Psoas muscle (tissue), 8 donors: ENCODE results near the gene ATAD3B. TPM values are rescaled to one million over a fixed set of nuclear protein-coding genes. Genes with fewer than 3 reads are reported as not detected.
"Not testable (repeated sequence)": the region's sequence is repeated elsewhere in the genome, so short reads cannot be mapped to it uniquely, and the experiment has no call there.

Source experiments
- ATAC-seq, 4 donors: fragments of 200-7000 bp; cut with Tn5 transposase; one replicate each; pipeline ENCODE4 v1.9.1; 2020; ENCODE audit warnings: moderate library complexity in 3 of 4, mild to moderate bottlenecking in 2 of 4
- DNase-seq, 2 donors: peaks; one replicate each; pipeline ENCODE4 v3.0.0-alpha.2; 2020
- H3K27ac ChIP-seq: fragments of 200-600 bp; one replicate; pipeline ENCODE4 v1.8.0; 2022
- H3K27me3 ChIP-seq, 3 donors: fragments of 200-600 bp in 1 of 3; one replicate each; pipeline versions ENCODE4 v1.6.1 to v1.8.0; 2013 to 2022; ENCODE audit warnings: low read length in 2 of 3, mild to moderate bottlenecking in 2 of 3, moderate library complexity in 1 of 3; ENCODE audit not compliant: insufficient read depth in 3 of 3
- H3K36me3 ChIP-seq, 2 donors: fragments of 200-600 bp in 1 of 2; one replicate each; pipeline versions ENCODE4 v1.6.1 to v1.8.0; 2013 to 2022; ENCODE audit warnings: low read depth in 1 of 2, mild to moderate bottlenecking in 1 of 2, moderate library complexity in 1 of 2; ENCODE audit not compliant: insufficient read depth in 1 of 2
- H3K4me1 ChIP-seq: fragments of 200-600 bp; one replicate; pipeline ENCODE4 v1.8.0; 2022
- H3K4me3 ChIP-seq: fragments of 200-600 bp; one replicate; pipeline ENCODE4 v1.8.0; 2022; ENCODE audit warnings: mild to moderate bottlenecking
- H3K9me3 ChIP-seq: fragments of 200-600 bp; one replicate; pipeline ENCODE4 v1.8.0; 2022
- WGBS, 3 donors: extraction: QIAGEN DNeasy Blood & Tissue Kit; methylation state at CpG; one replicate each; pipeline versions ENCODE4 v1.1.6 to v1.1.7; 2013; 5-methylcytosine and 5-hydroxymethylcytosine counted together
- intact Hi-C, 2 donors: fragments of 100-400 bp; cut with DNase I; formaldehyde crosslinking; loops; one replicate each; pipeline versions ENCODE4 v1.11.0 to v1.14.2; 2022
- polyA plus RNA-seq, 3 donors: library from polyadenylated mRNA; stranded (reverse); fragments of 200-250 nt; gene quantifications; one replicate each; pipeline ENCODE4 v1.2.3, GENCODE V29; 2013
- total RNA-seq, 4 donors: library from RNA; stranded (reverse); fragmentation: NEBNext Ultra II Directional in 2 of 4; extraction: Animal tissue kit (Norgen Biotek cat#: 25700) in 2 of 4; gene quantifications; one replicate each; pipeline versions ENCODE4 v1.2.1 to v1.2.4, GENCODE V29; 2021 to 2023
- TF ChIP-seq, protein P1 (sequence below): fragments of 200-600 bp; IDR thresholded peaks from one replicate; pipeline ENCODE4 v1.8.0; 2022; ENCODE audit warnings: antibody characterized with exemption
- donor health status: healthy with polysubstance abuse.
- donor health status: DM: no; HTN: no; CAD: no; lungs with moderate emphysema.
- donor health status: Bipolar disorder and iron deficiency.
- donor health status: healthy.
- donor health status: DM: yes; HTN: yes; CAD: no.
- donor health status: DM: no; HTN: no; CAD: no.
- donor health status: DM: no; HTN: no; CAD: no.
- donor health status: DM: yes; HTN: yes; CAD: no.

The ATAD3B gene
- total and polyA plus RNA-seq, 7 donors: 4.6 to 19.4 (median 9.8) TPM

GRCh38 chr1:1427106-1427819, 44.3 kb upstream of the ATAD3B start:
- no peak for ATAC-seq

DNA sequence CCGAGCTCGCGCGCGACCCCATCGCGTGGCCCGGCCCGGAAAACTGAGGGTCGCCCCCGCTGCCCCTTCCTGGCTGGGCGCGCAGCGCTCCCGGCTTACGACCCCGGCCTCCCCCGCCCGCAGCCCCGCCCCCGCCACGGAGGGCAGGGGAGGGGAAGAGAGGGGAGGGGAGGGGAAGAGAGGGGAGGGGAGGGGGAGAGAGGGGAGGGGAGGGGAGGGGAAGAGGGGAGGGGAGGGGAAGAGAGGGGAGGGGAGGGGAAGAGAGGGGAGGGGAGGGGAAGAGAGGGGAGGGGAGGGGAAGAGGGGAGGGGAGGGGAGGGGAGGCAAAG, 43.8 kb upstream of the ATAD3B start:
- H3K36me3 ChIP-seq: no peaks in the 10 kb centered on the region
- H3K27ac ChIP-seq: no peak overlapping the region
- ATAC-seq (no peak), DNase-seq (no peak)
- WGBS, 3 donors: 0 to 2% methylated on average over 10 to 19 of the region's 22 CpGs; no CpG with 5 or more reads in 1 of the 3 donors
- intact Hi-C loops: no loop called here
- no peaks in the 10 kb centered on the region for H3K9me3 ChIP-seq
- peaks cover 0 to 13% (median 2%) of the 10 kb centered on the region in 3 donors for H3K27me3 ChIP-seq
- peaks cover 16% of the 10 kb centered on the region for H3K4me1 ChIP-seq
- TF ChIP-seq, protein P1, sequence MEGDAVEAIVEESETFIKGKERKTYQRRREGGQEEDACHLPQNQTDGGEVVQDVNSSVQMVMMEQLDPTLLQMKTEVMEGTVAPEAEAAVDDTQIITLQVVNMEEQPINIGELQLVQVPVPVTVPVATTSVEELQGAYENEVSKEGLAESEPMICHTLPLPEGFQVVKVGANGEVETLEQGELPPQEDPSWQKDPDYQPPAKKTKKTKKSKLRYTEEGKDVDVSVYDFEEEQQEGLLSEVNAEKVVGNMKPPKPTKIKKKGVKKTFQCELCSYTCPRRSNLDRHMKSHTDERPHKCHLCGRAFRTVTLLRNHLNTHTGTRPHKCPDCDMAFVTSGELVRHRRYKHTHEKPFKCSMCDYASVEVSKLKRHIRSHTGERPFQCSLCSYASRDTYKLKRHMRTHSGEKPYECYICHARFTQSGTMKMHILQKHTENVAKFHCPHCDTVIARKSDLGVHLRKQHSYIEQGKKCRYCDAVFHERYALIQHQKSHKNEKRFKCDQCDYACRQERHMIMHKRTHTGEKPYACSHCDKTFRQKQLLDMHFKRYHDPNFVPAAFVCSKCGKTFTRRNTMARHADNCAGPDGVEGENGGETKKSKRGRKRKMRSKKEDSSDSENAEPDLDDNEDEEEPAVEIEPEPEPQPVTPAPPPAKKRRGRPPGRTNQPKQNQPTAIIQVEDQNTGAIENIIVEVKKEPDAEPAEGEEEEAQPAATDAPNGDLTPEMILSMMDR: no peak
- peak overlapping the region; percentile 52 for H3K4me3 ChIP-seq

More at GRCh38 chr1:1427106-1427819, 44.3 kb upstream of the ATAD3B start:
- H3K9me3 ChIP-seq: no peaks in the 10 kb centered on the region
- H3K36me3 ChIP-seq: no peaks in the 10 kb centered on the region
- intact Hi-C loops: no loop called here
- no peak overlapping the region for H3K27ac ChIP-seq
- WGBS, 3 donors: 8 to 19% (median 14%) methylated on average over 24 to 66 of the region's 66 CpGs
- H3K4me1 ChIP-seq: peaks cover 16% of the 10 kb centered on the region
- TF ChIP-seq, protein P1: no peak
- H3K4me3 ChIP-seq: peak overlapping the region; percentile 52
- peaks cover 0 to 13% (median 2%) of the 10 kb centered on the region in 3 donors for H3K27me3 ChIP-seq
- no peak for DNase-seq

DNA sequence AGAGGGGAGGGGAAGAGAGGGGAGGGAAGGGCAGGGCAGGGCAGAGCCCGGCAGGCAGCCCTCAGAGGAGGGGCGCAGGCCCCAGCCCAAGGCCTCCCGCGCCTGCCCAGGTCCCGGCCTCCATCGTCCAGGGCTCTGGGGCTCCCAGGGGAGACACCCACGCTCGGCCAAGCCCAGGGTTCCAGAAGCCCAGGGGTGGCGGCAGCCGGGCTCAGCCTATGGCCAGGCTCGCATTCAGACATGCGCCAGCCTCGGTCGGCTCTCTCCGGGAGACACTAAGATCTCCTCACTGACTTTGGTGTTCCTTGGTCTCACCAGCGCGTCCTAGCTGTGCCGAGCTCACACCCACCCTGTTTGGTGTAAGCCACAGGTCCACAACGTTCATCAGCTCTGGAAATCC, 43.4 kb upstream of the ATAD3B start:
- ATAC-seq (no peak), DNase-seq (no peak)
- Histone ChIP-seq H3K27me3 (peaks cover 0 to 13% (median 2%) of the 10 kb centered on the region in 3 donors), H3K9me3 (no peaks in the 10 kb centered on the region), H3K4me1 (peaks cover 16% of the 10 kb centered on the region), H3K4me3 (no peak overlapping the region), H3K27ac (no peak overlapping the region), H3K36me3 (no peaks in the 10 kb centered on the region)
- WGBS, 3 donors: 50 to 70% (median 57%) methylated on average over 15 to 19 of the region's 19 CpGs
- intact Hi-C loops: no loop called here
- TF ChIP-seq, protein P1: no peak

- DNase-seq, H3K4me3 ChIP-seq, ATAC-seq, H3K36me3 ChIP-seq, intact Hi-C loops, H3K27ac ChIP-seq, H3K9me3 ChIP-seq: not testable (repeated sequence)
- H3K27me3 ChIP-seq: peaks cover 0 to 13% (median 2%) of the 10 kb centered on the region in 3 donors
- 87 to 96% (median 93%) methylated on average over 6 of the region's 6 CpGs for WGBS, 3 donors
- peaks cover 16% of the 10 kb centered on the region for H3K4me1 ChIP-seq
Observed at GRCh38 chr1:1428967-1429366, 42.6 kb upstream of the ATAD3B start.

DNA sequence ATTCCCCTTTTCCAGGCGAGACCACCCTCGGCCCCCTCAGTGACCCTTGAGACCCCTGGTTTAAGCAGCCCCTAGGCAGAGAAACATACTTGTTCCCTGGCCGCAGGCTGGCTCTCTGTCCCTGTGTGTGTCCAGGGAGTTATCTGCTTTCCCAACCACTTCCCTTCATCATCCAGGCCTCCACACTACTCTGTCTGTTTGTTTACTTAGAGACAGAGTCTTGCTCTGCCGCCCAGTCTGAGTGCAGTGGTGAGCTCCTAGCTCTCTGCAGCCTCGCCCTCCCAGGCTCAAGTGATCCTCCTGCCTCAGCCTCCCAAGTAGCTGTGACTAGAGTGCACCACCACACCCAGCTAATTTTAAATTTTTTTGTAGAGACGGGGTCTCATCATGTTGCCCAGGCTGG, 41.9 kb upstream of the ATAD3B start:
- H3K4me1 ChIP-seq: peaks cover 16% of the 10 kb centered on the region
- ATAC-seq (peak in 1 of 4 donors; percentile 21), DNase-seq (no peak)
- intact Hi-C loops: no loop called here
- H3K36me3 ChIP-seq: no peaks in the 10 kb centered on the region
- H3K4me3 ChIP-seq: peak overlapping the region; percentile 36
- peaks cover 0 to 13% (median 2%) of the 10 kb centered on the region in 3 donors for H3K27me3 ChIP-seq
- no peaks in the 10 kb centered on the region for H3K9me3 ChIP-seq
- TF ChIP-seq, protein P1: no peak
- WGBS, 3 donors: 42 to 57% (median 53%) methylated on average over 6 of the region's 6 CpGs
- peak overlapping the region; percentile 66 for H3K27ac ChIP-seq
